Head of caudate nucleus (tissue), 42 donors: ENCODE data around the gene AMPD2.

Experiments
- DNase-seq, 42 donors: peaks; one replicate each; pipeline versions ENCODE4 v3.0.0 to v3.0.0-alpha.2; 2020 to 2021; ENCODE audit warnings: mixed read lengths in 7 of 42
- intact Hi-C: fragments of 100-400 bp; cut with DNase I; formaldehyde crosslinking; loops from one replicate; pipeline ENCODE4 v1.15.0; 2022

AMPD2 gene

DNA sequence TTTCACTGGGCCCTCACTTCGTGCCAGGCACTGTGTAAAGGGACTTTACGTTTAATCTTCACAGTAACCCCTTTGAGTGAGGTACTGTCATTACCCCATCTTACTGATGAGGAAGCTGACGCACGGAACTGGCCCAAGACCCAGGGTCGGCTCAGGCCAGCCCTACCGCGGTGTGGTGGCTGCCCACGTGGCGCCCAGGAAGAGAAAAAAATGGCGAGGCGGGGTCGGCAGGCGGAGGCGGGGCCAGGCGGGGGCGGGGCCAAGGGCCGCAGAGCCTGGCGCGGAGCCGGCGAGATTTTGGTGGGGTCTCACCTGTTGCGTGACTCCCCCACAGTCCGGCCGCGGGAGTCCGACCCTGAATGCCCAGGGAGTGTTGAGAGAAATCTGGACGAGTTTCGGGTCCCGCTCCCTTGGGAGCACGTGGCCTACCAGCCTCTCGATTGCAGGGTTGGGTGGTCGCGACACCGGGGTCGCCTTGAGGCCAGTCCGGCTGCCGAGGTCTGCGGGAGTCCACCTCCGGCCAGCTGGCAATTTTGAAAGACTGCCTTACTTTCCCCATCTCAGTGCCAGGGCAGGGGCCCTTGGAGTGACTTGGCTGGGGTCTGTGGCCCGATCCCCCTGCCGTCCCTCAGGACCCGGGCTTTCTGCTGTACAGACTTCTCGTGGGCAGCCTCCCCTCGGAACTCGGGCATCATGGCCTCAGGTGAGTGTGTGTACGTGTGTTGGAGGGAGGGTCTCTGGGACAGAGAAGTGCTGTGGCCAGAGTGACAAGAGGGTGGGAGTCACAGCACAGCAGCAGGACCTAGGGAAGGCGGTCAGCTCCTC lies at the start of gene AMPD2, which contains the start of gene GNAT2:
TSS of gene AMPD2 (plus strand) at position 262 of the 825 bp plus-strand sequence. CDS start 1,339 bp downstream, outside the sequence.
TSS of gene GNAT2 (minus strand) at position 41 of the 825 bp plus-strand sequence. CDS start 6,746 bp downstream, outside the sequence.
- DNase-seq = peak in 27 of 42 donors; percentile 48 to 79 (median 62)
- intact Hi-C loops = loop anchor here (5.0 kb wide), 1 partner anchor 72 kb away; the partner anchor contains the start of gene GNAI3

DNA sequence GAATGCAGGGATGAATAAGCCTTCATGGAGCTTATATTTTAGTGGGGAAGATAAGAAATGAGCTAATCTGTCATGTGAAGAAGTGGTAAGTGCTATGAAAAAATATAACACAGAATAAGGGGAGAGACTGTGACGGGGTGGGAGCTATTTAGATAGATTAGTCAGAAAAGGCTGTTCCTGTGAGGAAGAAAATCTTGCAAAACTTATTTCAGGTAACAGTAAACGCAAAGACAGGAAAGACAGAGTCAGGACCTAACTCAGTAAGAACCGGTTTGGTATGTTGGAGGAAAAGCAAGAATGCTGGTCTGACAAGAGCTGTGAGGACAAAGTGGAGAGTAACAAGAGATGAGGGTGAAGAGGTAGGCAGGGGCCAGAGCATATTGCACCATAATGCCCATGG lies 49.2 kb upstream of the AMPD2 start:
- DNase-seq = no peak
- intact Hi-C loops = no loop called here

DNA sequence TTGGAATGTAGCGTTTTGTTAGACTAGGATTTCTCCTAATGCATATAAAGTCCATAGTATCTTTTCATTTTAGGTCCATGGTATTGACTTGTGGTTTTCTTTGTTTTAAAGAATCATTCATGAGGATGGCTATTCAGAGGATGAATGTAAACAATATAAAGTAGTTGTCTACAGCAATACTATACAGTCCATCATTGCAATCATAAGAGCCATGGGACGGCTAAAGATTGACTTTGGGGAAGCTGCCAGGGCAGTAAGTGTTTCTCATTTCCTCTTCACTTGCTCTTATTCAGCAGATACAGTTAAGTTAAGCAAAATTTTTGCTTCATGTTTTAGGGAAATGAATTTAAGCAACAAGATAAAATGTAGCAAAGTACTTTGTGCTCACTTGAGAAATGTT lies 45.9 kb upstream of the AMPD2 start:
- no peak for DNase-seq

DNA sequence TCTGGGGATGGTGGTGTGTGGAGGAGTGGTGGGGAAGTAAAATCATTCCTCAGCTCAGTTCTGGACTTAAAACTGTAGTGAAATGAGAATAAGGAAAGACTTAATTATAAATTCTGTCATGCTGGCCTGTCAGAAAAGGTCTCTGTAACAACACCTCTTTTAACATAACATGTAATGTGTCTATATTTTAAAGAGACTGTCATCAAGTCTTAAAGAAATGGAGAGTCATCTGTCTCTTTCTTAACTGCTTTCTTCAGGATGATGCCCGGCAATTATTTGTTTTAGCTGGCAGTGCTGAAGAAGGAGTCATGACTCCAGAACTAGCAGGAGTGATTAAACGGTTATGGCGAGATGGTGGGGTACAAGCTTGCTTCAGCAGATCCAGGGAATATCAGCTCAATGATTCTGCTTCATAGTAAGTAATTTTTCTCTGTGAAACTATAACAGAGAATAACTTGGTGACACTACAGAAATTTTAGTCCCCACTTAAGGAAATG lies 40.6 kb upstream of the AMPD2 start:
- intact Hi-C loops = no loop called here
- DNase-seq = no peak

More for the DNA sequence above, 45.9 kb upstream of the AMPD2 start:
- intact Hi-C loops = no loop called here

DNA sequence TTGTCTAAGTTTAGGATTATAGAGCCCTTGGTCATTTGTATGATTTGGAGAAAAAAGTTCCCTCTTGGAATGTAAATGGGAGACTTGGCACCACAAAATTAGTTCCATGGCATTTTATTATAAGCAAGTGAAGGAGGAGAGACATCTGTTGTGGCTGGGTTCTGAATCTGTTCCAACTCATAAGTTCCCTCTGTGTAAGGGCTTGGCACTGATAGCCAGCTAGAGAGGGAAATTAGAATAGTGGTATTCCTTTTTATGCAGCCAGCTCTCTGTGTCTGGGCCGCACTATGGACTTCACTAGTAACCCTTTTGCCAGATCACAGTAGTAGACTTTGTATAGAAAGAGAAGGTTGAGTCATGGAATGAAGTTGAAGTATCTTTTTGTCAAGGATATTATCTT lies 40.1 kb upstream of the AMPD2 start:
- intact Hi-C loops = no loop called here
- DNase-seq = peak in 1 of 42 donors; percentile 2

DNA sequence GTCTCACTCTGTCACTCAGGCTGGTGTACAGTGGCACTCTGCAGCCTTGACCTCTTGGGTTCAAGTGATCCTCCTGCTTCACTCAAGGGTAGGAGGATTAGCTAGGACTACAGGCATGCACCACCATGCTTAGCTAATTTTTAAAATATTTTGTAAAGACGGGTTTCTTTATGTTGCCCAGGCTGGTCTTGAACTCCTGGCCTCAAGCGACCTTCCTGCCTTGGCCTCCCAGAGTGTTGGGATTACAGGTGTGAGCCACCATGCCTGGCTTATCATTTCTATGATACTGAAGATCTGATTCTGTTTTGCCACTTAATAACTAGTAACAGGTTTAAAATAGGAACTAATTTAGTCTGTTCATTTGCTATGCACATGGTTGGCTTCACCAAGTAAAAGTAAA lies 37.6 kb upstream of the AMPD2 start:
- DNase-seq = no peak
- intact Hi-C loops = no loop called here

DNA sequence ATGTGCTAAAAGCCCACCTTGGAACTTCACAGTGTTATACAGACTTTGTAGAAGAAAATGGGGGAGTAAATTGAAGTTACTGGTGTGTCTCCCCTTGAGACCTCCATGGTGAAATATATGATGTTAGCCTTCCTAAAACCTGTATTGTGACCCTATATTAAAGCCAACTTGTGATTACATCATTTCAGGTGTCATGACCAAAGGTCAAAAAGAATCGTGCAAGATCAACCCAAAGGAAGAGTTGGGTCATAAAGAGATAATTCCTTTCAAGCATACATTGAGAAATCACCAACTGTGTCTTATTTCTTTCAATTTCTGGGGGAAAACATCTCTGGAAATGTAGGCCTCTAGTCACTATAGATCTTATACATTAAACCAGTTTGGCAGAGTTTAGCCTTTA lies 34.9 kb upstream of the AMPD2 start:
- DNase-seq = no peak
- intact Hi-C loops = no loop called here

DNA sequence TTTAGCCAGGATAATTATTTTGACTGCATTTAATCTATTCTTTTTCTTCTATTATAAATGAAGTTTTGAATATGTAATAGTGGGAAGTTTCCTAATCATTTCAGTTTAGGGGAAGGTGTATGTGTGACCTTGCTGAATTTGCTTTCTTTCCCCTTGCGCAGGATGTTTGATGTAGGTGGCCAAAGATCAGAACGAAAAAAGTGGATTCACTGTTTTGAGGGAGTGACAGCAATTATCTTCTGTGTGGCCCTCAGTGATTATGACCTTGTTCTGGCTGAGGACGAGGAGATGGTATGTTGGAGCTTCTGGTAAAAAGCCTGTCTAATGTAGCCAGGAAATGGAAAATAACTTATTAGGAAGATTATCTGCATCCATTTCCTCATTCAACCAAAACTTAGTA lies 33.6 kb upstream of the AMPD2 start:
- intact Hi-C loops = no loop called here
- no peak for DNase-seq

DNA sequence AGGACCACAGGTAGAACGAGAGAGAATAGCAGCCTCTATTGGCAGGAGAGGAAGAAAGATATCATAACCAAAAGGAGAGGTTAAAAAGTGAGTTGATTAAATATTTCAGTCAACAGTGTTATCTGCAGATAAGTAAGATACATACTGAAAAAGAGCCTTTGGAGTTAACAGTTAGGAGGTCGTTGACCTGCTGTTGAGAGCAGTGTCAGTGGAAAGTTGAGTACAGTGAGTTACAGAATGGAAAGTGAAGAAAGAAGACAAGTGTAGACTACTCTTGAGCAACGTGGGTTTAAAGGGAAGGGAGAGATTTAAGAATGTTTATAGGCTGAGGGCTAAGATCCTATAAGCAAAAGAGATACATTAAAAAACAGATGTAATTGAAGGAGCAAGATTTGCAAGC lies 30.5 kb upstream of the AMPD2 start:
- DNase-seq = no peak
- intact Hi-C loops = no loop called here

DNA sequence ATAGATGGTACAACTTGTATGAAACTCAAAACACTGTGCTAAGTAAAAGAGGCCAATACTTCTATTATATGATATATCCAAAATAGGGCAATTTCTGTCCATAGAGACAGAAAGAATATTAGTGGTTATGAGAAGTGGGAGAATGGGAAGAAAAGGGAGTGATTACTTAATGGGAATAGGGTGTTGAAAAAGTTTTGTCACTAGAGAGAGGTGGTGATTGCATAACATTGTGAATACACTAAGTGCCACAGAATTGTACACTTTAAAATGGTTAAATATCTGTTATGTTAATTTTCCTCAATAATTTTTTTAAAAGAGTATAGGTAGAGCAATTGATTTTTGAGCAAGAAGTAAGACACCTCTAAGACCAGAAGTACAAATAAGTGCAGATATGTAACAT lies 30.0 kb upstream of the AMPD2 start:
- intact Hi-C loops = no loop called here
- DNase-seq = no peak

DNA sequence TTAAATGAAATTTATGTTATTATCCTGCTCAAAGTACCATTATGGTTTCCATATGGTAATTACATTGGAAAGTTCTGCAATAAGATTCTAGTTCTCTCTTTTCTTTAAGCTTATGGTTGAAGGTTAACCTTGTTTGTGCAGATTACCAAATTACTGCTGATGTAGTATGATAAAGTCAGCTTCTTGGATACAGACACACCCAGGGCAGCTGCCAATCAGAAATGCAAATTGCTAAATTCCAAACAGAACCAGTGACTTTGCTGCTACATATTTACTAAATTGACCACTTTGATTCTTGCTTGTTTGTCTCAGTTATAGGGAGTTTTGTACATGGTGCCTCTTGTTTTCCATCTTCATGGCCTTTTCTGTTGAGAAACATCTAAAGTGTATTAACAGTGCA lies 26.7 kb upstream of the AMPD2 start:
- DNase-seq = no peak
- intact Hi-C loops = no loop called here

DNA sequence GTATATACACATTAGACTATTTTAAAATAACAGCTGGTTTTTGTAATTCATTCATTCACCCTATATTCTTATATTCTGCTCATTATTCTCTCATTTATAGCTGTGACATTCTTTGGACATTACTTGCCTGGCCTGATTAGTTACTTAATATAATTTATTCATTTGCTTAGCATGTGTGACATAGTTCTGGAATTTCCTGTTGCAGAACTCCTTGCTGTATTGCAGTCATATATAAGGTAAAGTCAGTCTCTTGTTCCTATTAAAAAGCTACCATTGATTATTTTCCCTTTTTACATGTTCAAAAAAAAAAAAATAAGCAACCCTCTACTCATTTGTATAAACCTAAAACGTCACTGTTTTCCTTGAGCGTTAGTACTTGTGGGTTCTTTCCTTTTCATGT lies 24.1 kb upstream of the AMPD2 start:
- intact Hi-C loops = no loop called here
- DNase-seq = no peak

DNA sequence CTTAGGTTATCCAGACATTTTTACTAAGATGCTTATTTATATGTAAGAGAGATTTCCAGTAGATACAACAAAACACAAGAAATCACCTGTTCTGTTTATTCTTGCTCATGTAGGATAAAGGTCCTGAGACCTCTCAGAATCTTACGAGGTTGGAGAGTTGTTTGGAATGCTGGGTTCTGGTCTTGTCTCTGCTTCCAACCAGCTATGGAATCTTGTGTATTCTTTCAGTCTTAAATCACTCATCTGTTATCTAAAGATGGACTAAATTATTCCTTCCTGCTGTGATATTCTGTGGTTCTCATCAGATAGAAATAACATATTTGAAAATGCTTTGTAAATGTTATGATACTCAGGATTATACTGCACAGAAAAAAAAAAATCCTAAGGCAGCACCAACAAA lies 21.5 kb upstream of the AMPD2 start:
- intact Hi-C loops = no loop called here
- no peak for DNase-seq

DNA sequence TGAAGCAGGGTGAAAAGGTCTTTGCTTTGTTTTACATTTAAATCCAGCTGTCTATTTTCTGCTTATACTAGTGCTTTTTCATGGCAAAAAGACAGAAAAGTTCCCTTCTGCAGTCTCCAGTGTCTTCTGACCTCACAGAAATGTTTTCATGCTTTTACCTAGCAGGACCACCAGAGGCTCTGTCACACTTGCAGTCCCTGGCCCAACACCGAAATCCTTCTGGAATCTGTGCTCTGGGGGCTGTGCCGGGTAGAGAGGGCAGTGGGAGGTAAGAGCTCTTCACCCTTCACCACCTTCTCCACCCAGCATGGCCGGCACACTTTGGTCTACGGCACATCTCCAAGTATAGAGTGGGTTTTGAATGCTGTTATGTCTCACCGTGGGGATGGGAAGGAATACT lies 21.0 kb upstream of the AMPD2 start:
- intact Hi-C loops = no loop called here
- no peak for DNase-seq

DNA sequence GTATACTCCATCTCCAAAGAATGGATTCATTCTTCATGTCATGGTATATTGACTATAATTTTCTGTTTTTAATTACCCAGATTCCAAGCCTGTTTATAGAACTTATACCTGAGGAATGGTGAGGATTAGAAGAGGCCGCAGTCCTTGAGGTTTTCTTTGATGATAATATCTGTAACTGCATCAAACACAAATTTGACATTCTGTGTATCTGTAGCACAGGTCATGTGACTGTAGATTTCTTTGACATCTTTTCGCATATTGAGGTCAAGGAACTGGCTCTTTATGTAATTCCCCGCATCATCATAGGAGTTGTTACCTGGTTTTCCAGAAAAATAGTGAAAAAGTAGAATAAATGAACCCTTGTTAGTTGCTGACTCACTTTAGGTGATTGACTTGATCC lies 16.4 kb upstream of the AMPD2 start:
- no peak for DNase-seq
- intact Hi-C loops = no loop called here

DNA sequence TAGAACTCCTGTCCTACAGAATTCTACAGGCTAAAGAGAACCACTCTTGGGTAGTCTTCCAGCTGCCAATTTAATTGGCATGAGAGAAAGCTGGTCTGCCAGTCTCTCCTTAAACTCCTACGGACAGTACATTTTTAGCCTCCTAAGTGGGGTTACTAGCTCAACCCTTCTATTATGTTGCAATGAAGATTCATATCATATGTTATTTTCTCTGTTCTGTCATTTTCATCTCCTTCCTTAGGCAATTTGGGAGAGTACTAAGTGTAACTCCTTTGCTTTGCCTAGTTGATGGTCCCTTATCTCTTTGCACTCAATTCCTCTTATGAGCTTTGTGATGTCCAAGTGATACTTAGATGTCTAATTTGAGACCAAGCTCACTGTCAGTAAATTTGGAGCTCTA lies 14.3 kb upstream of the AMPD2 start:
- DNase-seq = no peak
- intact Hi-C loops = no loop called here

DNA sequence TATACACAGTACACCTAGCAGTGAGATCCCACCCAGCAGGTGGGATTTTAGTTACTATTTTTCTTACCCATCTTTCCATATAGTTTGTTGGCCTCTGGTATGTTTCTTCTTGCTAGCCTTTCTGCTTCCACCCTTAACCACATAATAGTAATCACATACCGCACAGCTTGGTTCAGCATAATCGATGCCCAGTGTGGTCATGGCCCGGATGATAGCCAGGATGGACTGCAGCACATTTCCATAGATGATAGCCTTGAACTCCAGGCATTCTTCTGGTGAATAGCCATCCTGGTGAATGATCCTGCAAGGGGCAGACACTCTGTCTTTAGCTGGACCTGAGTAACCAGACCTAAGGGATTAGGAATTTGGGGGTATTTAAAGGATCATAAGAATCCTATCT lies 9.8 kb upstream of the AMPD2 start:
- intact Hi-C loops = no loop called here
- no peak for DNase-seq

DNA sequence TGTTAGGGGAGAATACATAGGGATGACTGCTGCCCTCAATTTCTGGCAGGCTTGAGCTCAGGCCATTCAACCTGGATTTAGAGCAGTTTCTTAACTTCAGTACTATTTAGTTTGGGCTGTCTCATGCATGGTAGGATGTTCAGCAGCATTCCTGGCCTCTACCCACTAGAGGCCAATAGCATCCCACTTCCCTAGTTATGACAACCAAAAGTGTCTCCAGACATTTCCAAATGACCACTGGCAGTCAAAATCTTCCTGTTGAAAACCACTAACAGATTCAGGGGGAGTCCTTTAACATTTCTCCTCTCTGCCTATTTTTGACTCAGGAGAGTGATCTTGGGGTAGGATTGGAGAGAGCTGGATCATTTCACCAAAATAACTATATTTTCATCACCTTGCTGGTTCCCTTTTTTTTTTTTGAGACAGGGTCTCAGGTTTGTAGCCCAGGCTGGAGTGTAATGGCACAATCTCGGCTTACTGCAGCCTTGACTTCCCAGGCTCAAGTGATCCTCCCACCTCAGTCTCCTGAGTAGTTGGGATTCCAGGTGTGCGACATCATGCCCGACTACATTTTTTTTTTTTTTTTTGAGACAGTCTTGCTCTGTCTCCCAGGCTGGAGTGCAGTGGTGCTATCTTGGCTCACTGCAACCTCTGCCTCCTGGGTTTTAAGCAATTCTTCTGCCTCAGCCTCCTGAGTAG lies 8.9 kb upstream of the AMPD2 start:
- intact Hi-C loops = no loop called here
- DNase-seq = no peak

DNA sequence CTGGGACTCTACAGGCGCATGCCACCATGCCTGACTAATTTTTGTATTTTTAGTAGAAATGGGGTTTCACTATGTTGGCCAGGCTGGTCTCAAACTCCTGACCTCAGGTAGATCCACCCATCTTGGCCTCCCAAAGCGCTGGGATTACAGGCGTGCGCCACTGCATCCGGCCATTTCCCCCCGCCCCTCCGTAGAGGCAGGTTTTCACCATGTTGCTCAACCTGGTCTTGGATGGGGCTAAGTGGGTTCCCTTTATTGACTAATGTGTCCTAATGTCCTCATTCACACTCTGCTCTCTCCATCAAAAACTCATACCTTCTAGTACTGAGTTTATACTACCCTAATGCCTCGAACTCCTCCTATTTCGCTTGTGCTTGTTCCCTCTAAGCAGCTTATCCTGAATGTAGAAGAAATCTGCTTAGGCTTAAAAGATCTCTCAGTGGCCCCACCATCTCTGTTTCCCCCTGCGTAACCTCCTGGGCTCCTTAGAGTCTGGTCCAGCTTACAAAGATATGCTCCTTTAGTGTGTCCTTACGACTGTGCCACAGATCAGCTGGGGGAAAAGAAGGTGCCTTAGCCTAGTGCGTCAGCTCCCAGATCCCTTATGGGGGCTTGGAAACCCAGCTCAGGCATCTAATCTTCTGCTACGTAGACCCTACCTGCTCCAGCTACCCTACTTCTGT lies 8.2 kb upstream of the AMPD2 start:
- intact Hi-C loops = no loop called here
- no peak for DNase-seq
